GM18951 (cell line): Measurements from ENCODE around the gene QRICH2.

Source experiments
- POLR2A ChIP-seq: IDR thresholded peaks from 4 replicates; pipeline ENCODE4 v1.6.1; 2011; ENCODE audit warnings: mild to moderate bottlenecking; ENCODE audit not compliant: insufficient read length, insufficient read depth; ENCODE audit errors: extremely low read depth
- in situ Hi-C: fragments of 300-500 bp; cut with MboI; formaldehyde crosslinking; loops from one replicate; pipeline ENCODE4 v1.12.0; 2022; ENCODE audit warnings: low sequenced_read_pairs, mixed read lengths, inconsistent platforms; ENCODE audit not compliant: unreplicated experiment

QRICH2 gene

GRCh38 chr17:76279742-76280287, 28.3 kb downstream of the QRICH2 start:
- no peak for TF ChIP-seq POLR2A
- in situ Hi-C loops, result loop anchor here (5.0 to 25.0 kb wide), 2 partner anchors 153 to 368 kb away; partner anchors contain the start of gene MRPL38

- in situ Hi-C loops, result loop anchor here (25.0 kb wide), 1 partner anchor 367 kb away; the partner anchor contains the start of gene MRPL38
- no peak for TF ChIP-seq POLR2A
These were observed 28.9 kb downstream of the QRICH2 start for GRCh38 chr17:76278952-76279741.

- in situ Hi-C loops, result loop anchor here (25.0 kb wide), 1 partner anchor 366 kb away; the partner anchor contains the start of gene MRPL38
- TF ChIP-seq POLR2A, result no peak
These were observed 29.7 kb downstream of the QRICH2 start for GRCh38 chr17:76278268-76278908.

GRCh38 chr17:76277300-76278267, 30.5 kb downstream of the QRICH2 start:
- no peak for TF ChIP-seq POLR2A
- in situ Hi-C loops, result loop anchor here (25.0 kb wide), 1 partner anchor 365 kb away; the partner anchor contains the start of gene MRPL38

- in situ Hi-C loops, result loop anchor here (25.0 kb wide), 1 partner anchor 364 kb away; the partner anchor contains the start of gene MRPL38
- no peak for TF ChIP-seq POLR2A
These were observed 31.4 kb downstream of the QRICH2 start for GRCh38 chr17:76276461-76277299.

GRCh38 chr17:76276069-76276431, 32.0 kb downstream of the QRICH2 start:
- in situ Hi-C loops, result loop anchor here (25.0 kb wide), 1 partner anchor 364 kb away; the partner anchor contains the start of gene MRPL38
- no peak for TF ChIP-seq POLR2A

GRCh38 chr17:76275382-76276068, 32.6 kb downstream of the QRICH2 start:
- TF ChIP-seq POLR2A, result no peak
- in situ Hi-C loops, result loop anchor here (25.0 kb wide), 1 partner anchor 363 kb away; the partner anchor contains the start of gene MRPL38

GRCh38 chr17:76274112-76274956, 33.7 kb downstream of the QRICH2 start:
- no peak for TF ChIP-seq POLR2A
- in situ Hi-C loops, result no loop called here

GRCh38 chr17:76273445-76274111, 34.5 kb downstream of the QRICH2 start:
- TF ChIP-seq POLR2A, result no peak
- in situ Hi-C loops, result no loop called here
